Natural killer cell (primary cell): ENCODE data around the gene KCNMB2. TPM values are rescaled to one million over a fixed set of nuclear protein-coding genes. Genes with fewer than 3 reads are reported as not detected.

Source experiments
- ATAC-seq, 3 donors: fragments of 150-1000 bp in 2 of 3; fragments of 200-7000 bp in 1 of 3; cut with Tn5 transposase; 1 replicate in 1 of 3; 2 replicates in 2 of 3; pipeline ENCODE4 v1.10.0; 2021; ENCODE audit warnings: mild to moderate bottlenecking in 2 of 3, moderate library complexity in 2 of 3
- DNase-seq, 2 donors: peaks; one replicate each; pipeline versions ENCODE4 v3.0.0 to v3.0.0-alpha.2; 2013 to 2021; ENCODE audit warnings: mixed read lengths in 1 of 2
- H3K27ac ChIP-seq: one replicate; pipeline ENCODE4 v1.5.1; 2013; ENCODE audit warnings: mild to moderate bottlenecking, low read length
- H3K27me3 ChIP-seq: one replicate; pipeline ENCODE4 v1.6.1; 2013; ENCODE audit warnings: low read length; ENCODE audit not compliant: control insufficient read depth, insufficient read depth
- H3K36me3 ChIP-seq: one replicate; pipeline ENCODE4 v1.6.1; 2013; ENCODE audit warnings: low read length; ENCODE audit not compliant: control insufficient read depth, insufficient read depth
- H3K4me1 ChIP-seq: one replicate; pipeline ENCODE4 v1.6.1; 2013; ENCODE audit warnings: low read length; ENCODE audit not compliant: control insufficient read depth, insufficient read depth
- H3K4me3 ChIP-seq: one replicate; pipeline ENCODE4 v1.5.1; 2013; ENCODE audit warnings: low read length
- H3K9me3 ChIP-seq: one replicate; pipeline ENCODE4 v1.6.1; 2013; ENCODE audit warnings: low read length; ENCODE audit not compliant: control insufficient read depth, insufficient read depth
- H3K27ac Mint-ChIP-seq, 2 donors: one replicate each; pipeline ENCODE4 v1.8.0; 2022; ENCODE audit warnings: mild to moderate bottlenecking in 2 of 2, mixed read lengths in 2 of 2, moderate library complexity in 1 of 2
- H3K27me3 Mint-ChIP-seq, 2 donors: one replicate each; pipeline ENCODE4 v1.8.0; 2022; ENCODE audit warnings: low read depth in 2 of 2, mixed read lengths in 2 of 2
- H3K36me3 Mint-ChIP-seq: one replicate; pipeline ENCODE4 v1.8.0; 2022; ENCODE audit warnings: mixed read lengths
- H3K4me1 Mint-ChIP-seq, 2 donors: one replicate each; pipeline ENCODE4 v1.8.0; 2022; ENCODE audit warnings: mixed read lengths in 2 of 2
- H3K4me3 Mint-ChIP-seq: one replicate; pipeline ENCODE4 v1.8.0; 2022; ENCODE audit warnings: mild to moderate bottlenecking, moderate library complexity, mixed read lengths
- H3K9me3 Mint-ChIP-seq, 2 donors: one replicate each; pipeline ENCODE4 v1.8.0; 2022; ENCODE audit warnings: mixed read lengths in 2 of 2
- WGBS: methylation state at CpG from one replicate; pipeline ENCODE4 v1.1.7; 2013; ENCODE audit warnings: missing lambda C conversion rate; ENCODE audit not compliant: insufficient coverage; 5-methylcytosine and 5-hydroxymethylcytosine counted together
- intact Hi-C: fragments of 100-400 bp; cut with micrococcal nuclease; formaldehyde crosslinking; loops from one replicate; pipeline ENCODE4 v1.14.2; 2022
- total RNA-seq, 4 donors: library from RNA; stranded (reverse); fragments of 120-200 nt in 1 of 4; gene quantifications; one replicate each; pipeline versions ENCODE4 v1.2.3 to v1.2.4, GENCODE V29; 2013 to 2022
- TF ChIP-seq, protein P1 (sequence below): fragments of 200-600 bp; IDR thresholded peaks from one replicate; pipeline ENCODE4 v1.8.0; 2022; ENCODE audit warnings: antibody characterized with exemption

KCNMB2 gene
- total RNA-seq, 3 donors from 2014 or later (not counting 1 experiment from before 2014, with no cell fraction given): not detected

GRCh38 chr3:178655488-178655887 is 119.3 kb downstream of the KCNMB2 start:
- Histone ChIP-seq H3K4me1 (no peaks in the 10 kb centered on the region), H3K4me3 (no peak overlapping the region), H3K27me3 (no peaks in the 10 kb centered on the region), H3K9me3 (peaks cover 4% of the 10 kb centered on the region), H3K36me3 (no peaks in the 10 kb centered on the region), H3K27ac (no peak overlapping the region)
- 73% methylated on average over 4 of the region's 4 CpGs for WGBS
- Mint-ChIP-seq H3K36me3 (no peaks in the 10 kb centered on the region), H3K4me3 (no peak overlapping the region), H3K9me3 (peaks cover 2 to 7% of the 10 kb centered on the region in 2 donors), H3K4me1 (no peaks in the 10 kb centered on the region), H3K27me3 (no peaks in the 10 kb centered on the region), H3K27ac (no peak overlapping the region)
- no peak for DNase-seq
- TF ChIP-seq, protein P1, sequence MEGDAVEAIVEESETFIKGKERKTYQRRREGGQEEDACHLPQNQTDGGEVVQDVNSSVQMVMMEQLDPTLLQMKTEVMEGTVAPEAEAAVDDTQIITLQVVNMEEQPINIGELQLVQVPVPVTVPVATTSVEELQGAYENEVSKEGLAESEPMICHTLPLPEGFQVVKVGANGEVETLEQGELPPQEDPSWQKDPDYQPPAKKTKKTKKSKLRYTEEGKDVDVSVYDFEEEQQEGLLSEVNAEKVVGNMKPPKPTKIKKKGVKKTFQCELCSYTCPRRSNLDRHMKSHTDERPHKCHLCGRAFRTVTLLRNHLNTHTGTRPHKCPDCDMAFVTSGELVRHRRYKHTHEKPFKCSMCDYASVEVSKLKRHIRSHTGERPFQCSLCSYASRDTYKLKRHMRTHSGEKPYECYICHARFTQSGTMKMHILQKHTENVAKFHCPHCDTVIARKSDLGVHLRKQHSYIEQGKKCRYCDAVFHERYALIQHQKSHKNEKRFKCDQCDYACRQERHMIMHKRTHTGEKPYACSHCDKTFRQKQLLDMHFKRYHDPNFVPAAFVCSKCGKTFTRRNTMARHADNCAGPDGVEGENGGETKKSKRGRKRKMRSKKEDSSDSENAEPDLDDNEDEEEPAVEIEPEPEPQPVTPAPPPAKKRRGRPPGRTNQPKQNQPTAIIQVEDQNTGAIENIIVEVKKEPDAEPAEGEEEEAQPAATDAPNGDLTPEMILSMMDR: no peak
- intact Hi-C loops: no loop called here
- no peak for ATAC-seq

GRCh38 chr3:178658694-178659325 is 122.6 kb downstream of the KCNMB2 start:
- H3K4me1 Mint-ChIP-seq: no peaks in the 10 kb centered on the region
- H3K27me3 Mint-ChIP-seq: no peaks in the 10 kb centered on the region
- Histone ChIP-seq H3K27ac (no peak overlapping the region), H3K4me1 (no peaks in the 10 kb centered on the region), H3K36me3 (no peaks in the 10 kb centered on the region), H3K4me3 (no peak overlapping the region), H3K9me3 (peaks cover 4% of the 10 kb centered on the region), H3K27me3 (no peaks in the 10 kb centered on the region)
- DNase-seq (no peak), ATAC-seq (no peak)
- H3K36me3 Mint-ChIP-seq: no peaks in the 10 kb centered on the region
- no peak overlapping the region for H3K4me3 Mint-ChIP-seq
- 98% methylated on average over 4 of the region's 4 CpGs for WGBS
- H3K9me3 Mint-ChIP-seq: peaks cover 7 to 10% of the 10 kb centered on the region in 2 donors
- intact Hi-C loops: no loop called here
- H3K27ac Mint-ChIP-seq: no peak overlapping the region
- TF ChIP-seq, protein P1: no peak

GRCh38 chr3:178663201-178663934 is 127.1 kb downstream of the KCNMB2 start:
- Histone ChIP-seq H3K27ac (no peak overlapping the region), H3K27me3 (no peaks in the 10 kb centered on the region), H3K4me1 (no peaks in the 10 kb centered on the region), H3K9me3 (no peaks in the 10 kb centered on the region), H3K36me3 (no peaks in the 10 kb centered on the region), H3K4me3 (no peak overlapping the region)
- Mint-ChIP-seq H3K36me3 (no peaks in the 10 kb centered on the region), H3K27ac (no peak overlapping the region), H3K4me1 (no peaks in the 10 kb centered on the region), H3K4me3 (no peak overlapping the region), H3K9me3 (peaks cover 11 to 12% of the 10 kb centered on the region in 2 donors), H3K27me3 (no peaks in the 10 kb centered on the region)
- intact Hi-C loops: no loop called here
- TF ChIP-seq, protein P1: no peak
- ATAC-seq (no peak), DNase-seq (no peak)
- 93% methylated on average over 1 of the region's 1 CpG for WGBS
